Muscle of back (tissue), 11 donors: ENCODE measurements around the gene TMEM184A. TPM values are rescaled to one million over a fixed set of nuclear protein-coding genes. Genes with fewer than 3 reads are reported as not detected.

ENCODE experiments used
- DNase-seq, 3 donors: peaks; one replicate each; pipeline versions ENCODE4 v3.0.0 to v3.0.0-alpha.2; 2013
- polyA plus RNA-seq, 10 donors: library from polyadenylated mRNA; unstranded; fragments of 120-200 nt; gene quantifications; one replicate each; pipeline ENCODE4 v1.2.1, GENCODE V29; 2013; ENCODE audit not compliant: insufficient read length in 10 of 10

Gene TMEM184A
- polyA plus RNA-seq, 10 donors: 0.42 to 1.6 (median 0.67) TPM

GRCh38 chr7:1567896-1568510, 12.0 kb upstream of the TMEM184A start:
- DNase-seq: peak in 1 of 3 donors; percentile 65

GRCh38 chr7:1567049-1567771, 11.2 kb upstream of the TMEM184A start:
- peak in 2 of 3 donors; percentile 45 to 55 for DNase-seq

GRCh38 chr7:1566687-1567048, 10.7 kb upstream of the TMEM184A start:
- DNase-seq: no peak

GRCh38 chr7:1564603-1565022, 8.6 kb upstream of the TMEM184A start:
- DNase-seq: no peak

- DNase-seq: no peak
Observed at GRCh38 chr7:1563981-1564602, 8.1 kb upstream of the TMEM184A start.

- peak in 2 of 3 donors; percentile 38 to 81 for DNase-seq
Observed at GRCh38 chr7:1562597-1563051, 6.6 kb upstream of the TMEM184A start.

GRCh38 chr7:1562116-1562515, 6.1 kb upstream of the TMEM184A start:
- DNase-seq: no peak

GRCh38 chr7:1561036-1561940, 5.3 kb upstream of the TMEM184A start:
- DNase-seq: no peak

GRCh38 chr7:1560620-1561031, 4.6 kb upstream of the TMEM184A start:
- no peak for DNase-seq

- no peak for DNase-seq
Observed at GRCh38 chr7:1559626-1560590, 3.9 kb upstream of the TMEM184A start.

GRCh38 chr7:1558841-1559625, 3.0 kb upstream of the TMEM184A start:
- no peak for DNase-seq

GRCh38 chr7:1558181-1558811, 2.3 kb upstream of the TMEM184A start:
- peak in 1 of 3 donors; percentile 58 for DNase-seq

GRCh38 chr7:1557771-1558170, 1.8 kb upstream of the TMEM184A start:
- DNase-seq: no peak

GRCh38 chr7:1557006-1557405, 1.0 kb upstream of the TMEM184A start:
- DNase-seq: no peak

GRCh38 chr7:1555046-1555812, 776 bp downstream of the TMEM184A start:
- DNase-seq: peak in 1 of 3 donors; percentile 54

- no peak for DNase-seq
Observed at GRCh38 chr7:1554333-1555045, 1.5 kb downstream of the TMEM184A start.

GRCh38 chr7:1553512-1554210, 2.3 kb downstream of the TMEM184A start:
- no peak for DNase-seq
